ENCODE measurements around the gene AGK.
"Not testable (repeated sequence)": the region's sequence is repeated elsewhere in the genome, so short reads cannot be mapped to it uniquely, and the experiment has no call there.

AGK gene

GRCh38 chr7:141528399-141528798 lies 22.8 kb upstream of the AGK start:
- Histone ChIP-seq H3K9ac (ENCODE audit: low read length) (no peak overlapping the region), H3K27me3 (ENCODE audit: control insufficient read depth, insufficient read depth, low read length) (no peaks in the 10 kb centered on the region), H3K27ac (ENCODE audit: low read length) (no peak overlapping the region), H3K4me3 (ENCODE audit: low read length) (no peak overlapping the region), H3K36me3 (ENCODE audit: control insufficient read depth, low read depth, low read length) (no peaks in the 10 kb centered on the region), H3K4me1 (ENCODE audit: control insufficient read depth, low read depth, low read length) (peaks cover 7% of the 10 kb centered on the region), H3K9me3 (ENCODE audit: control insufficient read depth, low read depth, low read length) (no peaks in the 10 kb centered on the region)

GRCh38 chr7:141533149-141533949 lies 17.9 kb upstream of the AGK start:
- H3K9ac ChIP-seq (ENCODE audit: low read length) = no peak overlapping the region
- no peaks in the 10 kb centered on the region for H3K9me3 ChIP-seq (ENCODE audit: control insufficient read depth, low read depth, low read length)
- no peak overlapping the region for H3K4me3 ChIP-seq (ENCODE audit: low read length)
- H3K27me3 ChIP-seq (ENCODE audit: control insufficient read depth, insufficient read depth, low read length) = no peaks in the 10 kb centered on the region
- H3K27ac ChIP-seq (ENCODE audit: low read length) = no peak overlapping the region
- no peaks in the 10 kb centered on the region for H3K4me1 ChIP-seq (ENCODE audit: control insufficient read depth, low read depth, low read length)
- H3K36me3 ChIP-seq (ENCODE audit: control insufficient read depth, low read depth, low read length) = no peaks in the 10 kb centered on the region

GRCh38 chr7:141534757-141535737 lies 16.2 kb upstream of the AGK start:
- Histone ChIP-seq H3K4me1 (ENCODE audit: control insufficient read depth, low read depth, low read length) (no peaks in the 10 kb centered on the region), H3K36me3 (ENCODE audit: control insufficient read depth, low read depth, low read length) (no peaks in the 10 kb centered on the region), H3K27ac (ENCODE audit: low read length) (no peak overlapping the region), H3K9me3 (ENCODE audit: control insufficient read depth, low read depth, low read length) (no peaks in the 10 kb centered on the region), H3K9ac (ENCODE audit: low read length) (no peak overlapping the region), H3K4me3 (ENCODE audit: low read length) (no peak overlapping the region), H3K27me3 (ENCODE audit: control insufficient read depth, insufficient read depth, low read length) (no peaks in the 10 kb centered on the region)

- no peaks in the 10 kb centered on the region for H3K36me3 ChIP-seq (ENCODE audit: control insufficient read depth, low read depth, low read length)
- H3K9me3 ChIP-seq (ENCODE audit: control insufficient read depth, low read depth, low read length) = no peaks in the 10 kb centered on the region
- H3K27me3 ChIP-seq (ENCODE audit: control insufficient read depth, insufficient read depth, low read length) = no peaks in the 10 kb centered on the region
- no peak overlapping the region for H3K27ac ChIP-seq (ENCODE audit: low read length)
- H3K4me1 ChIP-seq (ENCODE audit: control insufficient read depth, low read depth, low read length) = no peaks in the 10 kb centered on the region
- no peak overlapping the region for H3K4me3 ChIP-seq (ENCODE audit: low read length)
- no peak overlapping the region for H3K9ac ChIP-seq (ENCODE audit: low read length)
These were observed 13.3 kb upstream of the AGK start for GRCh38 chr7:141537906-141538305.

GRCh38 chr7:141541375-141541774 lies 9.8 kb upstream of the AGK start:
- H3K27ac ChIP-seq (ENCODE audit: low read length) = no peak overlapping the region
- H3K4me1 ChIP-seq (ENCODE audit: control insufficient read depth, low read depth, low read length) = peaks cover 16% of the 10 kb centered on the region
- no peaks in the 10 kb centered on the region for H3K9me3 ChIP-seq (ENCODE audit: control insufficient read depth, low read depth, low read length)
- H3K36me3 ChIP-seq (ENCODE audit: control insufficient read depth, low read depth, low read length) = no peaks in the 10 kb centered on the region
- no peak overlapping the region for H3K9ac ChIP-seq (ENCODE audit: low read length)
- no peak overlapping the region for H3K4me3 ChIP-seq (ENCODE audit: low read length)
- no peaks in the 10 kb centered on the region for H3K27me3 ChIP-seq (ENCODE audit: control insufficient read depth, insufficient read depth, low read length)

- H3K4me3 ChIP-seq (ENCODE audit: low read length) = no peak overlapping the region
- H3K9me3 ChIP-seq (ENCODE audit: control insufficient read depth, low read depth, low read length) = no peaks in the 10 kb centered on the region
- H3K9ac ChIP-seq (ENCODE audit: low read length) = no peak overlapping the region
- no peaks in the 10 kb centered on the region for H3K27me3 ChIP-seq (ENCODE audit: control insufficient read depth, insufficient read depth, low read length)
- H3K27ac ChIP-seq (ENCODE audit: low read length) = no peak overlapping the region
- no peaks in the 10 kb centered on the region for H3K36me3 ChIP-seq (ENCODE audit: control insufficient read depth, low read depth, low read length)
- H3K4me1 ChIP-seq (ENCODE audit: control insufficient read depth, low read depth, low read length) = peaks cover 16% of the 10 kb centered on the region
These were observed 6.4 kb upstream of the AGK start for GRCh38 chr7:141544831-141545230.

- H3K9me3 ChIP-seq (ENCODE audit: control insufficient read depth, low read depth, low read length) = no peaks in the 10 kb centered on the region
- no peaks in the 10 kb centered on the region for H3K27me3 ChIP-seq (ENCODE audit: control insufficient read depth, insufficient read depth, low read length)
- no peaks in the 10 kb centered on the region for H3K36me3 ChIP-seq (ENCODE audit: control insufficient read depth, low read depth, low read length)
- no peak overlapping the region for H3K4me3 ChIP-seq (ENCODE audit: low read length)
- H3K9ac ChIP-seq (ENCODE audit: low read length) = no peak overlapping the region
- peaks cover 20% of the 10 kb centered on the region for H3K4me1 ChIP-seq (ENCODE audit: control insufficient read depth, low read depth, low read length)
- no peak overlapping the region for H3K27ac ChIP-seq (ENCODE audit: low read length)
These were observed 1.6 kb upstream of the AGK start for GRCh38 chr7:141549582-141549981.

- Histone ChIP-seq H3K4me3 (ENCODE audit: low read length) (peak overlapping the region; percentile 92), H3K27me3 (ENCODE audit: control insufficient read depth, insufficient read depth, low read length) (no peaks in the 10 kb centered on the region), H3K4me1 (ENCODE audit: control insufficient read depth, low read depth, low read length) (peaks cover 12% of the 10 kb centered on the region), H3K9me3 (ENCODE audit: control insufficient read depth, low read depth, low read length) (no peaks in the 10 kb centered on the region), H3K27ac (ENCODE audit: low read length) (no peak overlapping the region), H3K36me3 (ENCODE audit: control insufficient read depth, low read depth, low read length) (no peaks in the 10 kb centered on the region), H3K9ac (ENCODE audit: low read length) (peak overlapping the region; percentile 54)
These were observed 670 bp upstream of the AGK start for GRCh38 chr7:141550386-141551093.

GRCh38 chr7:141551782-141552181 lies 572 bp downstream of the AGK start:
- H3K4me1 ChIP-seq (ENCODE audit: control insufficient read depth, low read depth, low read length) = peaks cover 11% of the 10 kb centered on the region
- H3K27ac ChIP-seq (ENCODE audit: low read length) = no peak overlapping the region
- H3K9me3 ChIP-seq (ENCODE audit: control insufficient read depth, low read depth, low read length) = no peaks in the 10 kb centered on the region

GRCh38 chr7:141557360-141557759 lies 6.2 kb downstream of the AGK start:
- Histone ChIP-seq H3K4me3 (ENCODE audit: low read length) (no peak overlapping the region), H3K27ac (ENCODE audit: low read length) (no peak overlapping the region), H3K9me3 (ENCODE audit: control insufficient read depth, low read depth, low read length) (no peaks in the 10 kb centered on the region), H3K9ac (ENCODE audit: low read length) (no peak overlapping the region), H3K36me3 (ENCODE audit: control insufficient read depth, low read depth, low read length) (peaks cover 6% of the 10 kb centered on the region), H3K27me3 (ENCODE audit: control insufficient read depth, insufficient read depth, low read length) (no peaks in the 10 kb centered on the region), H3K4me1 (ENCODE audit: control insufficient read depth, low read depth, low read length) (no peaks in the 10 kb centered on the region)

More at GRCh38 chr7:141551782-141552181, 572 bp downstream of the AGK start:
- no peaks in the 10 kb centered on the region for H3K27me3 ChIP-seq (ENCODE audit: control insufficient read depth, insufficient read depth, low read length)
- H3K36me3 ChIP-seq (ENCODE audit: control insufficient read depth, low read depth, low read length) = no peaks in the 10 kb centered on the region
- peak overlapping the region; percentile 71 for H3K9ac ChIP-seq (ENCODE audit: low read length)
- H3K4me3 ChIP-seq (ENCODE audit: low read length) = peak overlapping the region; percentile 92

GRCh38 chr7:141557831-141558531 lies 6.8 kb downstream of the AGK start:
- H3K27me3 ChIP-seq (ENCODE audit: control insufficient read depth, insufficient read depth, low read length); H3K27ac ChIP-seq (ENCODE audit: low read length); H3K4me1 ChIP-seq (ENCODE audit: control insufficient read depth, low read depth, low read length); H3K4me3 ChIP-seq (ENCODE audit: low read length); H3K36me3 ChIP-seq (ENCODE audit: control insufficient read depth, low read depth, low read length); H3K9me3 ChIP-seq (ENCODE audit: control insufficient read depth, low read depth, low read length); H3K9ac ChIP-seq (ENCODE audit: low read length): not testable (repeated sequence)

Measured in iPS-18a (cell line).